ENCODE data around the gene BICD1. TPM values are rescaled to one million over a fixed set of nuclear protein-coding genes. Genes with fewer than 3 reads are reported as not detected.

BICD1 gene
- total and polyA plus RNA-seq, 2 donors (not counting 3 experiments of a cell fraction or from before 2014, with no cell fraction given), result 12.2 to 51.0 TPM

GRCh38 chr12:32196250-32197198 is 89.9 kb downstream of the BICD1 start:
- BruUV-seq (replicated peaks), result no TSS peak
- no peaks in the 10 kb centered on the region for H3K27me3 ChIP-seq (ENCODE audit: control insufficient read depth in 2 of 2, insufficient read depth in 2 of 2, low read length in 2 of 2)
- TF ChIP-seq POLR2A (IDR thresholded peaks at IDR 0.05; ENCODE audit: low read depth, low read length) (no peak), MAX (IDR thresholded peaks at IDR 0.05; ENCODE audit: insufficient read depth, insufficient read length) (no peak), FOS (IDR thresholded peaks at IDR 0.05; ENCODE audit: borderline replicate concordance, insufficient read depth, low read length) (no peak)
- H3K9me3 ChIP-seq (replicated peaks; ENCODE audit: control insufficient read depth, insufficient read depth, low read length), result no peaks in the 10 kb centered on the region
- H3K9ac ChIP-seq (replicated peaks; ENCODE audit: extremely low read depth, insufficient read depth, low read length), result no peak overlapping the region
- FAIRE-seq, result no peak
- H3K79me2 ChIP-seq (ENCODE audit: control insufficient read depth, insufficient read depth, low read length), result no peaks in the 10 kb centered on the region
- DNase-seq (ENCODE audit: low read depth, low spot score), result no peak
- POLR2A ChIA-PET, result no interaction called here
- H3K9me1 ChIP-seq (replicated peaks; ENCODE audit: control insufficient read depth, extremely low read depth, insufficient read depth, low read length), result no peaks in the 10 kb centered on the region
- H4K20me1 ChIP-seq (replicated peaks; ENCODE audit: control insufficient read depth, extremely low read depth, insufficient read depth, low read length), result no peaks in the 10 kb centered on the region
- no peak overlapping the region for H3K27ac ChIP-seq (ENCODE audit: insufficient read depth, low read depth, low read length)
- CTCF ChIA-PET, result interaction anchor here (0.8 to 2.0 kb wide), 4 partner anchors 16 to 136 kb away, joined by 3 to 8 read pairs (median 4); no protein-coding TSS in a partner anchor
- H3K36me3 ChIP-seq (ENCODE audit: control insufficient read depth in 2 of 2, extremely low read depth in 1 of 2, insufficient read depth in 2 of 2, low read length in 2 of 2), result no peaks in the 10 kb centered on the region
- no peak overlapping the region for H3K4me2 ChIP-seq (ENCODE audit: insufficient read depth, low read length)
- dilution Hi-C loops (cut with MboI; ENCODE audit: extremely low pct_ligation_motif_present, low sequenced_read_pairs) (no loop called here), intact Hi-C loops (cut with micrococcal nuclease) (no loop called here)
- H3K4me1 ChIP-seq (ENCODE audit: control insufficient read depth, extremely low read depth, insufficient read depth, low read length), result peaks cover 16% of the 10 kb centered on the region
- no peak overlapping the region for H3K4me3 ChIP-seq (replicated peaks in 1 of 3; ENCODE audit: insufficient read depth in 1 of 3, low read depth in 1 of 3, low read length in 3 of 3)
- no peak overlapping the region for H2AFZ ChIP-seq (ENCODE audit: low read depth, low read length)

GRCh38 chr12:32197421-32197820 is 90.8 kb downstream of the BICD1 start:
- ChIA-PET CTCF (interaction anchor here (0.8 to 2.3 kb wide), 7 partner anchors 17 to 137 kb away, joined by 3 to 8 read pairs (median 3); no protein-coding TSS in a partner anchor), POLR2A (interaction anchor here (0.6 kb wide), 1 partner anchor 165 kb away, joined by 3 read pairs; no protein-coding TSS in a partner anchor)
- dilution Hi-C loops (cut with MboI; ENCODE audit: extremely low pct_ligation_motif_present, low sequenced_read_pairs), result no loop called here
- no peak overlapping the region for H3K4me2 ChIP-seq (ENCODE audit: insufficient read depth, low read length)
- H4K20me1 ChIP-seq (replicated peaks; ENCODE audit: control insufficient read depth, extremely low read depth, insufficient read depth, low read length), result no peaks in the 10 kb centered on the region
- FAIRE-seq (no peak), DNase-seq (ENCODE audit: low read depth, low spot score) (no peak)
- TF ChIP-seq FOS (IDR thresholded peaks at IDR 0.05; ENCODE audit: borderline replicate concordance, insufficient read depth, low read length), result no peak
- TF ChIP-seq GATA2 (IDR thresholded peaks at IDR 0.05; ENCODE audit: insufficient read depth, insufficient read length, low read depth, low read length), result no peak
- TF ChIP-seq EZH2 (IDR thresholded peaks at IDR 0.05; ENCODE audit: borderline replicate concordance, low read depth, low read length, severe bottlenecking), result no peak
- no peak for TF ChIP-seq JUN (IDR thresholded peaks at IDR 0.05; ENCODE audit: borderline replicate concordance, insufficient read depth, insufficient read length, low read depth)
- TF ChIP-seq CTCF (IDR thresholded peaks at IDR 0.05; ENCODE audit: extremely low read depth in 1 of 2, insufficient read depth in 1 of 2, low read depth in 1 of 2, low read length in 2 of 2), result no peak
- no peak for TF ChIP-seq POLR2AphosphoS5 (IDR thresholded peaks at IDR 0.05; ENCODE audit: insufficient read depth, low read depth, low read length)
- TF ChIP-seq POLR2A (IDR thresholded peaks at IDR 0.05; ENCODE audit: low read depth, low read length), result no peak
- no peak for TF ChIP-seq MYC (IDR thresholded peaks at IDR 0.05; ENCODE audit: low read depth, low read length)
- TF ChIP-seq MAX (IDR thresholded peaks at IDR 0.05; ENCODE audit: insufficient read depth, insufficient read length), result no peak
- BruUV-seq (replicated peaks), result no TSS peak
- H3K9ac ChIP-seq (replicated peaks; ENCODE audit: extremely low read depth, insufficient read depth, low read length), result no peak overlapping the region
- H3K9me1 ChIP-seq (replicated peaks; ENCODE audit: control insufficient read depth, extremely low read depth, insufficient read depth, low read length), result no peaks in the 10 kb centered on the region
- no peaks in the 10 kb centered on the region for H3K36me3 ChIP-seq (ENCODE audit: control insufficient read depth in 2 of 2, extremely low read depth in 1 of 2, insufficient read depth in 2 of 2, low read length in 2 of 2)
- H3K27ac ChIP-seq (ENCODE audit: insufficient read depth, low read depth, low read length), result no peak overlapping the region
- peaks cover 19% of the 10 kb centered on the region for H3K4me1 ChIP-seq (ENCODE audit: control insufficient read depth, extremely low read depth, insufficient read depth, low read length)
- no peak overlapping the region for H2AFZ ChIP-seq (ENCODE audit: low read depth, low read length)
- H3K79me2 ChIP-seq (ENCODE audit: control insufficient read depth, insufficient read depth, low read length), result peaks cover 1% of the 10 kb centered on the region
- intact Hi-C loops (cut with micrococcal nuclease), result no loop called here
- H3K27me3 ChIP-seq (ENCODE audit: control insufficient read depth in 2 of 2, insufficient read depth in 2 of 2, low read length in 2 of 2), result no peaks in the 10 kb centered on the region
- no peaks in the 10 kb centered on the region for H3K9me3 ChIP-seq (replicated peaks; ENCODE audit: control insufficient read depth, insufficient read depth, low read length)
- H3K4me3 ChIP-seq (replicated peaks in 1 of 3; ENCODE audit: insufficient read depth in 1 of 3, low read depth in 1 of 3, low read length in 3 of 3), result no peak overlapping the region
